ENCODE measurements around the gene LRRC4B.
A peak's percentile ranks its signal among the peaks of the same experiment; 100 is the strongest.

Gene LRRC4B

DNA sequence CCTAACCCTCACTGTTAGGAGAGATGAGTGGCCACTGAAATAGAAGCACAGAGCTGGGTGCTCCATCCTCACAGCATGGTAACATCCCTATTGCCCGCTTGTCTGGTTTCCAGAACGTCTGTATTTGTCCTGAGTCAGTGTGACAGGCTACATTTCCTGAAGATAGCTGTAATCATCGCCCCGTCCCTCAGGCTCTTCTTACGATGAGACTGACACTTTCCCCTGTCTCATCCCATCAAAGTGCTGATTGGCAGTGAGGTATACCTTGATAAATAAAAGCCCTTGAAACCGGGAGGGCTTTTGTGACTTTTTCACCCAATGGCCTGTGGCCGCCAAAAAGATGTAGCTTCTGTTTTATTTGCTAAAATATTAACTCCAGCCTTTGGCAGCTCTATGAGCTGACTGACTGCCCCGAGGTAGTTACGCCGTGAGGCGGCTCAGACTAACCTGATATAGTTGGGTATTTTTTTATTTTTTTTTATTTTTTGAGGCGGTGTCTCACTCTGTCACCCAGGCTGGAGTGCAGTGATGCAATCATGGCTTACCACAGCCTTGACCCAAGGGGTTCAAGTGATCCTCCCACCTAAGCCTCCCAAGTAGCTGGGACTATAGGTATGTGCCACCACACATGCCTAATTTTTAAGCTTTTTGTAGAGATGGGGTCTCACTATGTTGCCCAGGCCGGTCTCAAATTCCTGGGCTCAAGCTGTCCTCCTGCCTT is 5.7 kb upstream of the LRRC4B start:
- DNase-seq = no peak

- no peak for DNase-seq
These were observed 2.8 kb upstream of the LRRC4B start for GRCh38 chr19:50570997-50571396.

DNA sequence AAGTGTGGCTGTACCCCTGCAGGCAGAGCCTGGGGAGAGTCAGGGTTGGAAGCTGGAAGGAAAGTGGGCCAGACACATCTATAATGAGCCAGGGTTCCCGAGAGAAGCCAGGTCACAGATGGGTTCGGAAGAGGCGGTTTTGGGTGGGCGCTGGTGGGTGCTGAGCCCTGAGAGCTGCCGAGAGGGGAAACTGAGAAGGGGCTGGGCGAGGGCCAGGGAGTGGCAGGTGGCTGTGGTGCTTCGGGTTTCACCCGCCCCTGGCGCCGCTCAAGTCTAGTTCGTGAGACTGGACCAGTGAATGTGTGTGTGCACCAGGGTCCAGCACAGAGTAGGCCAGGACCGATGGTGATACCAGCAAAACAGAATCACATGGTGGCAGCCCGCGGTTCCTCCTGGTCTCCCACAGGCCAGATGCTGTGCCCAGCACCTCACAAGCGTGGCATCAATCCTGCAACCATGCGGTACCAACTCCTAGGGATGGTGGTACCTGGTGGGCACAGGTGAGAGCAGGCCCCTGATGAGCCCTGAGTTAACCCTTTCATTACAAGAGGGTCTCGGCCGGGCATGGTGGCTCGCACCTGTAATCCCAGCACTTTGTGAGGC is 1.8 kb upstream of the LRRC4B start:
- no peak for DNase-seq

DNA sequence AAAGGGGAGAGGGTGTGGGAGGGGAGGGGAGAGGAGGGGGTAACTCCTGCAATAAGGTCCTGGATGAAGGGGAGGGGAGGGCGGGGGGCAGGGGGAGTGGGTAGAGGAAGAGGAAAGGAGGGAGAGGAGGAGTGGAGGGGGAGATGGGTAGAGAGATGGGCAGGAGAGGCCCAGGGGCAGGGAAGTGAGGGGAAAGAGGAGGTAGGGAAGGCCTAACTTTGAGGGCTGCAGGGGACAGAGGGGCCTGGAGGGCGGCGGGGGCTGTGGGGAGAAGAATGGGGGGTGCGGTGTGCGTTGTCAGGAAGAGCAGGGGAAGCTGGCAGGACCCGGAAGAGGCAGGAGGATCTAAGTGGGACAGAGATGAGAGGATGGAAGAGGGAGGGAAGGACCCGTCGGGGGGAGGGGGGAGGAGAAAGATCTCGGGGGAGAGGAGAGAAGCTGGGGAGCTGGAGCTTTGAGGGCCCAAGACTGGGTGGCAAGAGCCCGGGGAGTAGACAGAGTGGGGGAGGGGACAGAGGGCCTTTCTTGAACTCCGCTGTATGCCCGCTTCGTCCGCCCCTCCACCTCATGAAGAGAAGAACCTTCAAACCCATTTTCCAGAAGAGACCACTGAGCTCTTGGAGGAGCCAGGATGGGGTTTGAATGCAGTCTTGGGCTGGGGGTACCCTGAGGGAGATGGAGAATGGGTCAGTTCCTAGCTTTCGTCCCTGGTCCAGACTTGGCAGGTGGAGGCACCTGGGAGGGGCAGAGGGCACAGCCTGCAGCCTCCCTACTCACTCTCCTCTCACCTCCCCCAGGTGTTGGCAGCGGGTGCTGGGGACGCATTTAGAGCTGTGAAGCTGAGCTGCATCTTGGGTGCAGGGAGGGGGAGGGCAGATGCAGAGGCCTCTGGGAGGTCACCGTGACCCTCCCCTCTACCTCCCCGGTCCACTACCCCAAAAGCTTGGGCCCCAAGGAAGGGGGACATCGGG is 778 bp upstream of the LRRC4B start:
- DNase-seq = no peak

- DNase-seq = peak in 48 of 58 donors; percentile 22 to 77 (median 50)
These were observed 988 bp downstream of the LRRC4B start for GRCh38 chr19:50567052-50567841.

- DNase-seq = peak in 55 of 58 donors; percentile 7 to 84 (median 63)
These were observed 2.0 kb downstream of the LRRC4B start for GRCh38 chr19:50565984-50566903.

DNA sequence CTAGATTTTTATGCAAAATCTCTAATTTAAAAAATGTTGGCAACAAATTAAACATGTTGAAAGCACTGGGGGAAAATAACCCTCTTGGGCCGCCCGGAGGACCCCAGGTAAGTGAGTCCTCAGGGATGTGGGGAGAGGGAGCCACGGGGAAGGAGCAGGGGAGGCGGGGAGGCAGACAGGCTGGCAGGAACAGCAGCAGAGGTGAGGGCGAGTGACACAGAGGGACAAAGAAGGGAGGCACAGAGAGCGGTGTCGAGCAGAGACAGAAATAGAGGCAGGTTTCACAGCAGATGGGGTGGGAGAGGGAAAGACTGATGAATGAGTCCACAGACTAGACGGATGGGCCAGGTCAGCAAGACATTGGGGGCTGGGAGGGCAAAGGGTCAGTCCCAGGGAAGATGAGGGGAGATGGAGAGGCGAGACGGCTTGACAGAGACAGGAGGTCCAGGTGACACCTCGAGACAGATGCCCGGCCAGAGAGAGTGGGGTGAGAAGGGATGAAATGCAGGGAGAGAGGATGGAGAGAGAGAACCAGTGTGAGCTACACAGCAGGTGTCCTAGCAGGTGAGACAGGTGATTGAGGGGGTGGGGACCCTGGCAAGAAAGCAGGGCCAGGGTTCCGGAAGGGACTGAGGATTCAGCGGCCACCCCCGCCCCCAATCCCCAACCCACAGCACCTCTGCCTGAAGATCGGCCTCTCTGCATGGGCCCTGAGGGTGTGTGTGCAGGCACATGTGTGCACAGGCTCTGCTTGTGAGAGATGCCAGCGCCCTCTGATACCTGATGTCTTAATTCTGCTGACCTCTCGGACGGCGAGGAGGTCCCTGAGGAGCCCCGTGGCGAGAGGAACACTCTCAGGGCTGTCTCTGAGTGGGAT is 3.8 kb downstream of the LRRC4B start:
- DNase-seq = no peak

GRCh38 chr19:50563597-50563996 is 4.6 kb downstream of the LRRC4B start:
- DNase-seq = no peak

DNA sequence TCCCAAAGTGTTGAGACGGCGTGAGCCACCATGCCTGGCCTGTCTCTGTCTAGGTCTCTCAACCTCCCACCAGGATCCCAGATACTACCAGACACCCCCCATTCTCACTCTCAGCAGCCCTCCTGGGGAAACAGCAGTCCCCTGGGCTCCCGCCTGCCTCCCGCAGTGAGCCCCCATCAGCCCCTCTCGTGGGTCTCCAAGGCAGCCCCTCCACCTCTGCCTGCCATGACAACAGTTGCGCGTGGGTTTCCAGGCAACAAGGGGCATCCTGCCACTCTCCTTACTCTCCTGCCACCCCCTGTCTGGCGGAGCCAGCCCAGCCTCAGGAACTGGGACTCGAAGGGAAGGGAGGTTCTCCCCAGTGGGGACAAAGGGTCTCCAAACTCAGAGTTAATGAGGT is 5.2 kb downstream of the LRRC4B start:
- no peak for DNase-seq

- no peak for DNase-seq
These were observed 5.9 kb downstream of the LRRC4B start for GRCh38 chr19:50562329-50562728.

- DNase-seq = no peak
These were observed 8.6 kb downstream of the LRRC4B start for GRCh38 chr19:50559636-50560035.

- no peak for DNase-seq
These were observed 9.8 kb downstream of the LRRC4B start for GRCh38 chr19:50558449-50558848.

- DNase-seq = no peak
These were observed 10.2 kb downstream of the LRRC4B start for GRCh38 chr19:50558039-50558438.

DNA sequence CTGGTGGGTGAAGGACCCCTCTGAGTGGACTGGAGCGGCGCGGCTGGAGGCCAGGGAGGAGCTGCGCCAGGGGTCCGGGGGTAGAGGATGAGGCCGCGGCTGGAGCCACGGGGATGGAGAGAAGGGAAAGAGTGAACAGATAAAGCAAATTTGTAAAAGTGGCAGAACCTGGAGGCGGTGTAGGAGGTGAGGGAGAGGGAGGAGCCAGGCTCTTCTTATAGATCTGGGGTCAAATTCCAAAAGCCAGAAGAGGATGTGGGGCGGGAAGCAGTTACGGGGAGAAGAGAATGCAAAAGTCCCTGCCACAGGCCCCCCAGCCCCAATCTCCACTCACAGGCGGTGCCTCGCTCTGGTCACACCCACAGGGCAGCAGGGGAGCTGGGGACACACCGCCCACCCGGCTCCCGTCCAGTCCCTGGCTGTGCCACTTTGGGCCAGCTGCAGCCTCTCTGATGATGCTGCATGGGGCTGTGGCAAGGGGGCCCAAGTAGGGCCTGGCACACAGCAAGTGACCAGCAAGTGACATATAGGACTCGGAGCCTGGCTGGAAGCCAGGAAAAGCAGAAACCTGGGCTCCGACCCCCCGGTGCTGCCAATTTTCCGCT is 11.1 kb downstream of the LRRC4B start:
- DNase-seq = no peak

- peak in 55 of 58 donors; percentile 38 to 94 (median 69) for DNase-seq
These were observed 11.8 kb downstream of the LRRC4B start for GRCh38 chr19:50556282-50557008.

GRCh38 chr19:50555450-50556281 is 12.6 kb downstream of the LRRC4B start:
- peak in 27 of 58 donors; percentile 13 to 73 (median 40) for DNase-seq

DNA sequence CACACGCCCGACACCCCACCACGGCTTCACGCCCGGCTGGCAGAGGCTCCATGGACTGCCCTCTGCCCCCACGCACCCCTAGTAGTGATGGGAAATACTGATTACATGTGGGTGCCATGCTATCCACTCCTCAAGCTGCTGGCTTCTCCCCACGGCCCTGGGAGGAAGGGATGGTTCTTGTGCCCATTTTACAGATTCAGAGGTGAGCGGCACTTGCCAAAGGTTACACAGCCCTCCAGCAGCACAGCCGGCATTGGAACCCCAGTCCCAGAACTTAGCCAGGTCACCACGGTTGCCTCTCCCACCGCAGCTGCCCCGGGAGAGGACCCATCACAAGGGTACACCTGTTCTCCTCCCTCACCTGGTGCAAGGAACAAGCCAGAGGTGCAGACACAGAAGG is 13.2 kb downstream of the LRRC4B start:
- DNase-seq = no peak
